Transverse colon (tissue), 4 donors: ENCODE results near the gene DENND1B.

Source experiments
- POLR2AphosphoS5 ChIP-seq, 3 donors: sonication (generic); formaldehyde crosslinking; IDR thresholded peaks; one replicate each; pipeline ENCODE4 v1.6.1; 2016; ENCODE audit warnings: antibody characterized with exemption in 3 of 3
- TF ChIP-seq, protein P1 (sequence below), 5 experiments: fragments of 200-600 bp in 3 of 5; fragments of 450-650 bp in 2 of 5; sonication (generic) in 3 of 5; IDR thresholded peaks; 1 replicate in 2 of 5; 2 replicates in 3 of 5; pipeline ENCODE4 v1.5.1; 2016 to 2017; ENCODE audit warnings: antibody characterized with exemption in 5 of 5, inconsistent platforms in 3 of 5, mild to moderate bottlenecking in 2 of 5, moderate library complexity in 1 of 5

DNA sequence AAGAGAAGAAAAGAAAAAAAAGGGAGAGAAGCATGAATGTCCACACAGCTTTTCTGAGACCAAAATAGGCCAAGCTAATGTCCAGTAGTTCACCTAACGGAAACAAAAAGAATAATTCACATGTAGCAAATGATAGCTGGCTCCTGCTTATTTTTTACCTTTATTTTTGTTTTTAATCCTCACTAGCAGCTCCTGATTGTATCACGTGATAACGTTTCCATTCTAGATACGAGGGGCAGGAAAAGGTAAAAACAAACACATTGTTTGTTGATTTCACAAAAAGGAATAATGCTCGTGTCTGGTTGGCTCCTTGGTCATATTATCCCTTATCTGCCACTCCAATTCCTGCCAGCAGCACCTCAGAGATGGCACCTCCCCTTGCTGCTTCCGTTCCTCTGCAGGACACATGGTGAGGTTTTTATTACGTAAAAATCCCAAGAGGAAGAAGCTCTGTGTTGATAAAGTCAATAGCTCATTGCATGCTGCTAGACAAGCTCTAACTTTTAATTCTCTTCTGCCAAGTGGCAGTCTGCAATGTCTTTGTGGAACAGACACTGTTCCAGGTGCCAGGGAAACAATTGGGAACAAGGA is 305.6 kb downstream of the DENND1B start:
- TF ChIP-seq, protein P1, sequence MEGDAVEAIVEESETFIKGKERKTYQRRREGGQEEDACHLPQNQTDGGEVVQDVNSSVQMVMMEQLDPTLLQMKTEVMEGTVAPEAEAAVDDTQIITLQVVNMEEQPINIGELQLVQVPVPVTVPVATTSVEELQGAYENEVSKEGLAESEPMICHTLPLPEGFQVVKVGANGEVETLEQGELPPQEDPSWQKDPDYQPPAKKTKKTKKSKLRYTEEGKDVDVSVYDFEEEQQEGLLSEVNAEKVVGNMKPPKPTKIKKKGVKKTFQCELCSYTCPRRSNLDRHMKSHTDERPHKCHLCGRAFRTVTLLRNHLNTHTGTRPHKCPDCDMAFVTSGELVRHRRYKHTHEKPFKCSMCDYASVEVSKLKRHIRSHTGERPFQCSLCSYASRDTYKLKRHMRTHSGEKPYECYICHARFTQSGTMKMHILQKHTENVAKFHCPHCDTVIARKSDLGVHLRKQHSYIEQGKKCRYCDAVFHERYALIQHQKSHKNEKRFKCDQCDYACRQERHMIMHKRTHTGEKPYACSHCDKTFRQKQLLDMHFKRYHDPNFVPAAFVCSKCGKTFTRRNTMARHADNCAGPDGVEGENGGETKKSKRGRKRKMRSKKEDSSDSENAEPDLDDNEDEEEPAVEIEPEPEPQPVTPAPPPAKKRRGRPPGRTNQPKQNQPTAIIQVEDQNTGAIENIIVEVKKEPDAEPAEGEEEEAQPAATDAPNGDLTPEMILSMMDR (IDR thresholded peaks at IDR 0.05) = no peak
- TF ChIP-seq POLR2AphosphoS5 (IDR thresholded peaks at IDR 0.05) = no peak
